ENCODE results near the gene KXD1.

- TF ChIP-seq EZH2 (IDR thresholded peaks at IDR 0.05; ENCODE audit: low read length, missing control alignments), result no peak
- TF ChIP-seq, protein P1, sequence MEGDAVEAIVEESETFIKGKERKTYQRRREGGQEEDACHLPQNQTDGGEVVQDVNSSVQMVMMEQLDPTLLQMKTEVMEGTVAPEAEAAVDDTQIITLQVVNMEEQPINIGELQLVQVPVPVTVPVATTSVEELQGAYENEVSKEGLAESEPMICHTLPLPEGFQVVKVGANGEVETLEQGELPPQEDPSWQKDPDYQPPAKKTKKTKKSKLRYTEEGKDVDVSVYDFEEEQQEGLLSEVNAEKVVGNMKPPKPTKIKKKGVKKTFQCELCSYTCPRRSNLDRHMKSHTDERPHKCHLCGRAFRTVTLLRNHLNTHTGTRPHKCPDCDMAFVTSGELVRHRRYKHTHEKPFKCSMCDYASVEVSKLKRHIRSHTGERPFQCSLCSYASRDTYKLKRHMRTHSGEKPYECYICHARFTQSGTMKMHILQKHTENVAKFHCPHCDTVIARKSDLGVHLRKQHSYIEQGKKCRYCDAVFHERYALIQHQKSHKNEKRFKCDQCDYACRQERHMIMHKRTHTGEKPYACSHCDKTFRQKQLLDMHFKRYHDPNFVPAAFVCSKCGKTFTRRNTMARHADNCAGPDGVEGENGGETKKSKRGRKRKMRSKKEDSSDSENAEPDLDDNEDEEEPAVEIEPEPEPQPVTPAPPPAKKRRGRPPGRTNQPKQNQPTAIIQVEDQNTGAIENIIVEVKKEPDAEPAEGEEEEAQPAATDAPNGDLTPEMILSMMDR (conservative IDR thresholded peaks at IDR 0.05 in 1 of 2, IDR thresholded peaks at IDR 0.05 in 1 of 2; ENCODE audit: low read depth in 1 of 2, low read length in 2 of 2), result no peak
Measured at GRCh38 chr19:18577365-18577914, 19.8 kb downstream of the KXD1 start.
